HEK293T (cell line): ENCODE data around the gene CXCR1.
"Not testable (repeated sequence)": the region's sequence is repeated elsewhere in the genome, so short reads cannot be mapped to it uniquely, and the experiment has no call there.

Experiments used
- CTCF ChIA-PET: fragments of 350-600 bp; formaldehyde crosslinking; extraction: SDS; loops from one replicate; lab custom pipeline; 2021; ENCODE audit warnings: antibody characterized with exemption, inconsistent platforms; lab: Yijun Ruan, JAX
- POLR2A ChIA-PET: fragments of 350-600 bp; formaldehyde crosslinking; extraction: SDS; loops from one replicate; lab custom pipeline; 2020; ENCODE audit warnings: antibody characterized with exemption, inconsistent platforms; lab: Yijun Ruan, JAX
- DNase-seq: peaks from one replicate; pipeline ENCODE4 v3.0.0; 2012; ENCODE audit warnings: mixed read lengths; ENCODE audit errors: extremely low spot score
- ARNT ChIP-seq: fragments of 450-650 bp; IDR thresholded peaks from 2 replicates; pipeline ENCODE4 v1.6.1; 2017; ENCODE audit warnings: mild to moderate bottlenecking
- BHLHE40 ChIP-seq: fragments of 450-650 bp; IDR thresholded peaks from 2 replicates; pipeline ENCODE4 v1.6.1; 2016; ENCODE audit warnings: mild to moderate bottlenecking, moderate library complexity, borderline replicate concordance
- CTBP1 ChIP-seq: fragments of 450-650 bp; IDR thresholded peaks from 2 replicates; pipeline ENCODE4 v1.6.1; 2016; ENCODE audit warnings: borderline replicate concordance
- ELF4 ChIP-seq: fragments of 450-650 bp; IDR thresholded peaks from 2 replicates; pipeline ENCODE4 v1.6.1; 2017; ENCODE audit warnings: antibody characterized with exemption
- FOXA1 ChIP-seq: fragments of 450-650 bp; IDR thresholded peaks from 2 replicates; pipeline ENCODE4 v1.6.1; 2016; ENCODE audit warnings: mild to moderate bottlenecking
- FOXK2 ChIP-seq: fragments of 450-650 bp; IDR thresholded peaks from 2 replicates; pipeline ENCODE4 v1.6.1; 2016; ENCODE audit warnings: mild to moderate bottlenecking
- FOXM1 ChIP-seq: fragments of 450-650 bp; IDR thresholded peaks from 2 replicates; pipeline ENCODE4 v1.6.1; 2017; ENCODE audit warnings: mild to moderate bottlenecking, borderline replicate concordance
- HDGF ChIP-seq: fragments of 450-650 bp; IDR thresholded peaks from 2 replicates; pipeline ENCODE4 v1.6.1; 2017; ENCODE audit warnings: antibody characterized with exemption, borderline replicate concordance
- L3MBTL2 ChIP-seq: fragments of 450-650 bp; conservative IDR thresholded peaks from 2 replicates; pipeline ENCODE4 v1.6.1; 2016; ENCODE audit warnings: mild to moderate bottlenecking
- LEF1 ChIP-seq: fragments of 450-650 bp; IDR thresholded peaks from 2 replicates; pipeline ENCODE4 v1.6.1; 2017; ENCODE audit warnings: mild to moderate bottlenecking, borderline replicate concordance
- NFRKB ChIP-seq: fragments of 450-650 bp; IDR thresholded peaks from 2 replicates; pipeline ENCODE4 v1.6.1; 2016; ENCODE audit warnings: mild to moderate bottlenecking, moderate library complexity
- SP1 ChIP-seq: fragments of 450-650 bp; IDR thresholded peaks from 2 replicates; pipeline ENCODE4 v1.6.1; 2017
- SUZ12 ChIP-seq: fragments of 450-650 bp; IDR thresholded peaks from 2 replicates; pipeline ENCODE4 v1.6.1; 2016; ENCODE audit warnings: mild to moderate bottlenecking
- TARDBP ChIP-seq: fragments of 450-650 bp; IDR thresholded peaks from 2 replicates; pipeline ENCODE4 v1.6.1; 2016
- ZNF384 ChIP-seq: fragments of 450-650 bp; IDR thresholded peaks from 2 replicates; pipeline ENCODE4 v1.6.1; 2016
- TF ChIP-seq, protein P1 (sequence below): fragments of 450-650 bp; IDR thresholded peaks from 2 replicates; pipeline ENCODE4 v1.6.1; 2016

The CXCR1 gene

DNA sequence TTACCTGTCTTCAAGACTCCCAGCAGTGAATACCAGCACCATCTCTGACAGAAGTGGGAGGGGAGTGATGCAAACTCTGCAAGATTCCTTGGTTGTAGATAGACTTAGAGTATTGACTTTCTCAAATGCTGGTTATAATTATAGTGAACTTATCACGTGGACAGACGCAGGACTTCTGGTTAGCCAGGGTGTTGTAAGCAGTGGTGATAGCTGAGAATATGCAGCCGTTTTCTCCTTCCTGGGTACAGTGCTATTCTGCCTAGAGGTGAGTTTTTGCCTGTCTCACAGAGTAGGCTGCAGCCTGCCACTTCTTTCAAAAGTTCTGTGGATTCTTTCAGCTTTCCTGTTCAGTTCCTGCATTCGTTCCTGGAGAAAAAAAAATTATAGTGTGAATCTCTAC is 41.7 kb downstream of the CXCR1 start:
- DNase-seq, result no peak
- TF ChIP-seq BHLHE40, result no peak
- TF ChIP-seq SUZ12, result no peak
- TF ChIP-seq ARNT, result no peak
- TF ChIP-seq FOXA1, result no peak
- no peak for TF ChIP-seq FOXM1
- TF ChIP-seq, protein P1, sequence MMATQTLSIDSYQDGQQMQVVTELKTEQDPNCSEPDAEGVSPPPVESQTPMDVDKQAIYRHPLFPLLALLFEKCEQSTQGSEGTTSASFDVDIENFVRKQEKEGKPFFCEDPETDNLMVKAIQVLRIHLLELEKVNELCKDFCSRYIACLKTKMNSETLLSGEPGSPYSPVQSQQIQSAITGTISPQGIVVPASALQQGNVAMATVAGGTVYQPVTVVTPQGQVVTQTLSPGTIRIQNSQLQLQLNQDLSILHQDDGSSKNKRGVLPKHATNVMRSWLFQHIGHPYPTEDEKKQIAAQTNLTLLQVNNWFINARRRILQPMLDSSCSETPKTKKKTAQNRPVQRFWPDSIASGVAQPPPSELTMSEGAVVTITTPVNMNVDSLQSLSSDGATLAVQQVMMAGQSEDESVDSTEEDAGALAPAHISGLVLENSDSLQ, result no peak
- TF ChIP-seq ZNF384, result no peak
- no peak for TF ChIP-seq ELF4
- TF ChIP-seq HDGF, result no peak
- no peak for TF ChIP-seq TARDBP
- TF ChIP-seq NFRKB, result no peak
- TF ChIP-seq SP1, result no peak
- no peak for TF ChIP-seq L3MBTL2
- TF ChIP-seq CTBP1, result no peak
- TF ChIP-seq FOXK2, result no peak
- no peak for TF ChIP-seq LEF1
- ChIA-PET POLR2A (no interaction called here), CTCF (no interaction called here)

- DNase-seq, result no peak
- TF ChIP-seq, protein P1, result no peak
- no peak for TF ChIP-seq LEF1
- ChIA-PET POLR2A (no interaction called here), CTCF (no interaction called here)
Observed at GRCh38 chr2:218123986-218124385, 42.8 kb downstream of the CXCR1 start.

DNA sequence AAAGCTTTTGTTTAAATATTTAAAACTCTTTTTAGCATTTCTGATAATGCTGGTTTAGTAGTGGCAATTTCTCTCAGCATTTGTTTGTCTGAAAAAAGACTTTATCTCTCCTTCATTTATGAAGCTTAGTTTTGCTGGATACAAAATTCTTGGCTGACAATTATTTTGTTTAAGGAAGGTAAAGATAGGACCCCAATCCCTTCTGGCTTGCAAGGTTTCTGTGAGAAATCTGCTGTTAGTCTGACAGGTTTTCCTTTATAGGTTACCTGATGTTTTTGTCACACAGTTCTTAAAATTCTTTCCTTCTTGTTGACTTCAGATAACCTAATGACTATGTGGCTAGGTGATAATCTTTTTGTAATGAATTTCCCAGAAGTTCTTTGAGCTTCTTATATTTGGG is 44.5 kb downstream of the CXCR1 start:
- CTCF ChIA-PET, result interaction anchor here (0.7 kb wide), 1 partner anchor 343 kb away, joined by 8 read pairs; no protein-coding TSS in a partner anchor
- DNase-seq, POLR2A ChIA-PET: not testable (repeated sequence)

GRCh38 chr2:218121789-218122188 is 45.0 kb downstream of the CXCR1 start:
- DNase-seq, POLR2A ChIA-PET: not testable (repeated sequence)
- CTCF ChIA-PET, result interaction anchor here (0.7 kb wide), 1 partner anchor 343 kb away, joined by 8 read pairs; no protein-coding TSS in a partner anchor
